Activated T-helper 2 cell treated with anti-CD3 and anti-CD28 coated beads, Interferon-gamma antibody, Interleukin-2, Interleukin-4, amounts not matched to agents 10 μg/mL and 5 μg/mL and 100 μg/mL, durations not matched to agents 14 hours and 24 hours and 36 hours (primary cell): ENCODE measurements around the gene ITGB5. TPM values are rescaled to one million over a fixed set of nuclear protein-coding genes. Genes with fewer than 3 reads are reported as not detected.

Experiments
- DNase-seq: peaks from one replicate; pipeline ENCODE4 v3.0.0; 2021; ENCODE audit warnings: low spot score
- H3K27ac Mint-ChIP-seq: one replicate; pipeline ENCODE4 v1.8.0; 2021; ENCODE audit warnings: mixed read lengths
- H3K27me3 Mint-ChIP-seq: one replicate; pipeline ENCODE4 v1.8.0; 2021; ENCODE audit warnings: low read depth, mixed read lengths
- H3K36me3 Mint-ChIP-seq: one replicate; pipeline ENCODE4 v1.8.0; 2021; ENCODE audit warnings: low read depth, mixed read lengths
- H3K4me1 Mint-ChIP-seq: one replicate; pipeline ENCODE4 v1.8.0; 2021; ENCODE audit warnings: low read depth, mixed read lengths
- H3K4me3 Mint-ChIP-seq: one replicate; pipeline ENCODE4 v1.8.0; 2021; ENCODE audit warnings: low read depth, mild to moderate bottlenecking, moderate library complexity, mixed read lengths
- H3K9me3 Mint-ChIP-seq: one replicate; pipeline ENCODE4 v1.8.0; 2021; ENCODE audit warnings: mixed read lengths
- intact Hi-C: fragments of 100-400 bp; cut with micrococcal nuclease; formaldehyde crosslinking; loops from one replicate; pipeline ENCODE4 v1.15.1; 2023
- total RNA-seq: library from RNA; stranded (reverse); gene quantifications from 2 replicates; pipeline ENCODE4 v1.2.3, GENCODE V29; 2022

Gene ITGB5
- total RNA-seq, 1 donor from 2014 or later, result 4.3 TPM

DNA sequence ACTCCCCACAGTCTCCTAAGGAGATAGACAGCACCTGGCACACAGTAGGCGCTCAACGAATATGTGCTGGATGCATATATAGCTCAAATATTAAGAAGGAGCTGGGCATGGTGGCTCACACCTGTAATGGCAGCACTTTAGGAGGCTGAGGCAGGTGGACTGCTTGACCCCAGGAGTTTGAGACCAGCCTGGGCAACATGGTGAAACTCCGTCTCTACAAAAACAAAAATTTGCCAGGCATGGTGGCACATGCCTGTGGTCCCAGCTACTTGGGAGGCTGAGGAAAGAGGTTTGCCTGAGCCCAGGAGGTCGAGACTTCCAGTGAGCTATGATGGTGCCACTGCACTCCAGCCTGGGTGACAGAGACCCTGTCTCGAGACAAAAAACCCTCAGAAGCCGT, 119.5 kb downstream of the ITGB5 start:
- Mint-ChIP-seq H3K27ac (no peak overlapping the region), H3K4me3 (no peak overlapping the region), H3K9me3 (no peaks in the 10 kb centered on the region), H3K36me3 (no peaks in the 10 kb centered on the region), H3K4me1 (no peaks in the 10 kb centered on the region), H3K27me3 (peaks cover 16% of the 10 kb centered on the region)
- intact Hi-C loops, result no loop called here
- no peak for DNase-seq

DNA sequence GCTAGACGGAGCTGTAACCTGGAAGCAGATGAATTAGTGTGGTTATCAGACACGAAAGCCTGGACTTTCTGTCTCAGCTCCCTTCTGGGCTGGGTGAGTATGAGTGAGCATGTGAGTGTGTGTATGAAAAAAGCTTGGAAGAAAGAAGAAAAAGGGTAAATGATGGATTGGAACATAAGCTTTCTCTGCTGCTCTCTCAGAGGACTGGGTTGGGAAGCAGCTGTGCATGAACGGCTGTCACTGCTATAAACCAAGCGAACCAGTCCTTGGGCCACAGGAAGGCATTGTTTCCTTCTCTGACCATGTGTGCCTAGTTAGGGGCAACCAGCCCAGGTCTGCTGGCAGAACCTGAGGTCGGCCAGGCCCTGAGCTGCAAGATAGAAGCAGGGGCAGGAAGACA, 119.9 kb downstream of the ITGB5 start:
- no peak for DNase-seq
- intact Hi-C loops, result no loop called here
- Mint-ChIP-seq H3K36me3 (no peaks in the 10 kb centered on the region), H3K4me1 (no peaks in the 10 kb centered on the region), H3K27me3 (peaks cover 13% of the 10 kb centered on the region), H3K4me3 (no peak overlapping the region), H3K9me3 (no peaks in the 10 kb centered on the region), H3K27ac (no peak overlapping the region)

DNA sequence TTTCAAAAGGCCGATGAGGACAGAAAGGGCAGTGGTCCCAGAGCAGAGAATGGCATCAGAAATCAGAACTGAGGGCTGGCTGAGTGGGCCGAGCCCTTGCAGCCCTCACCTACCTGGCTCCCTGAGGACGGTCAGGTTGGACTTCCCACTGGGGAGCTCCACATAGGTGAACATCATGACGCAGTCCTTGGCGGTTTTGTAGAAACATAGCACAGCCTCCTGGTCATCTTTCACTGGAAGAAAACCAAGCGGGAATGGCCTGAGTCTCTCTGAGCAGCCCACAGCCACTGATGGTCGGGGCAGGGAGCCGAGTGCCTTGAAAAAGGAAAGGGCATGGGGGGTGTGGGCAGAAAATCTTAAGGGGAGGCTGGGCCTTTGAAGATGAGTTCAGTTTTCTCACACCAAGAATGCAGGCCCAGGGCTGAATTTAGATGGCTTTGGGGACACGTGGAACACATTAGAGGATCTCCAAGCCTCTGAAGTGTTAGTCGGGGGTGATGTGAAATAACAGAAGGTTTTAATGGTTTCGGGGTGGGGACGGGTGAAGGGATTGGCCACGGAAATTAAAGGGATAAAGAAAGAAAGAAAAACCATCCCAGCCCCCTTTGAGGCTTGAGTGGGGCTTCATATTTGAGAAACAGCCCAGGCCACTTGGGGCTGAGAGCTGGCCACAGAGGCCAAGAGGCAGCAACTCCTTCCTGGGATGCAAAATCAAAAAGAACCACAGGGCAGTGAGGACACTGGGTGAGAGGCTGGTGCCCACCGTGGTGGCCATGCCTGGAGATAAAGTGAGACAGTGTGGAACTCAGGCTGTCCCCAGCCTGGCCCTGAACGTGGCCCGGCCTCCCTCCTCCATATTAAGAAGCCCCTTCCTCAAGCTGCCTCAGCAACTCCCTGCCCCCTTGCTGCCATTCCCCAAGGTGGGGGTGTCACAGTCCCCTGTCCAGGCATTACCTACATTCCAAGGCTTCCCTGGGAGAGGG, 120.8 kb downstream of the ITGB5 start:
- intact Hi-C loops, result no loop called here
- Mint-ChIP-seq H3K27me3 (peaks cover 7% of the 10 kb centered on the region), H3K4me3 (no peak overlapping the region), H3K9me3 (no peaks in the 10 kb centered on the region), H3K36me3 (no peaks in the 10 kb centered on the region), H3K4me1 (peaks cover 1% of the 10 kb centered on the region), H3K27ac (no peak overlapping the region)
- DNase-seq, result no peak

DNA sequence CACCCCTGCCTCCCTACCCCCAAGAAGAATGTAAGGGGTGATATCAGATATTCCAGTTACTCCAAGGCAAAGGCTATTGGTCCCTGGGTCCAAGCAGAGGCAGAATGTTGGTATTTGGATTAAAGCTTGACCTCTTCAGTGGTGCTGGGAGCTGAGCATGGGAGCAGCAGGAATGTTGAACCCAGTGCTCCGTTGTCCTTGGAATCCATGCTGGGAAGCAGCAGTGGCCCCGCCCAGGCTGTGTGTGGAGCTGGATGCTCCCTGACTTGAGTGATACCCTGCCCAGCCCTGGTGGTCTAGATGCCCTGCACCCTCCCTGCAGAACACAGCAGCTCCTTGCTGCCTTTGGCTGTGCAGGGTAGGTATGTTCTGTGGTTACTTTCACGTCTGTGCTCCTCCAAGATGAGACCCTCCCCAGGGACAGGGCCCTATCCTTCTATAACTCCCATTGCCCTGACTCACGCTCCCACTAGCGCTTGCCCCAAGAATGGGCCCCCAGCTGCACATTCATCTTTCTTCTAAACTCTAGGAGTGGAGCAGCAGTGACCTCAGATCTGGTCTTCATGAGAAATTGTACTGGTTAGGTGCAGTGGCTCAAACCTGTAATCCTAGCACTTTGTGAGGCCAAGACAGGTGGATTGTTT, 121.8 kb downstream of the ITGB5 start:
- Mint-ChIP-seq H3K4me3 (no peak overlapping the region), H3K36me3 (no peaks in the 10 kb centered on the region), H3K4me1 (peaks cover 3% of the 10 kb centered on the region), H3K27me3 (peaks cover 3% of the 10 kb centered on the region), H3K9me3 (no peaks in the 10 kb centered on the region), H3K27ac (no peak overlapping the region)
- DNase-seq, result no peak
- intact Hi-C loops, result no loop called here

DNA sequence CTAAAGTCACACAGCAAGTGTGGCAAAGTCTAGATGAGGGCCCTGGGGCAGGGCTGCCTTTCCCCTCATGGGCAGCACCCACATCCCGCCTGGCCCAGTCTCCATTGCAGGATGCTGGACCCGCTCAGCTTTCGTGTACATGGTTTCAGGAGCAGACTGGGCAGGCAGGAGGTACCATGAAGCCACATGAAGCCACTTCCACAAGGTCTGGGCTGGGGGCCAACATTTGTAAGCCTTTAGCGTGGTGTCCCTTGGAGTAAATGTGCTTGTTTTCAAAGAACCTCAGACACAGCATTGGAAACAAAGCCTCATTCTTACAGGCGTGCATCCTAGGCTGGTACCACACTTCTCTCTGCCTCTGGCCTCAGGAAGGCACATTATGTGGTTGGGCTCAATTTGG, 122.4 kb downstream of the ITGB5 start:
- intact Hi-C loops, result loop anchor here (5.0 kb wide), 1 partner anchor 818 kb away; no protein-coding TSS in a partner anchor
- no peak for DNase-seq
- Mint-ChIP-seq H3K36me3 (no peaks in the 10 kb centered on the region), H3K4me1 (peaks cover 3% of the 10 kb centered on the region), H3K27me3 (peaks cover 3% of the 10 kb centered on the region), H3K4me3 (no peak overlapping the region), H3K9me3 (no peaks in the 10 kb centered on the region), H3K27ac (no peak overlapping the region)

DNA sequence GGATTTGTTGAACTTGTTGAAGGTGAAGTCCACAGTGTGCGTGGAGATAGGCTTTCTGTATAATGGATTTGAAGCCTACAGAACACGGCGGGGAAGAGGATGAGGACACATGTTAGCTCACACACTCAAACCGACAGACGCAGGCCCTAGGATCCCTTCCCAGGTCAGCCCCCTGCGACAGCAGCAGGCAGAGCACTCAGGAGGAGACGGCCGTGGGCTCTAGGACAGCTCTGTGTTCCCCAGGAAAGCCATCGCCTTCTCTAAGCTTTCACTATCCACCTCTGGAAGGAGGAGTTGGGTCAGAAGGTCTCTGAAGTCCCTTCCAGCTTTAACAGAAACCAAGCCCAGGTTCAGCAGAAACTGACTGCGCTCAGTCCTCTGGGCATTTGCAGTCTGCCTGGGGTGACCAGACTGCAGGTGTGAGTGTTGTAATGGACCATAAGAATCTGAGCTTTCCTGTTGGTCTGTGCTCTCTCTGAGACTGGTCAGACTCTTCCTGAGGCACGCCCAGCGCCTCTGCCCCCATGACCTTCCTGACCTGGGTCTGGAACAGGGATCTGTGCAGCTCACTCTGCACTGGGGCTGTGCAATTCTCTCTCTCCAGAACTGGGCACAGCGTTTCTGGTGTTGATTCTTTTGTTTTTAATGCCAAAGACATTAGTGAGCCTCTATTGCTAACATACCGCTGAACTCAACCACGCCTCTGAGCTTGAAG, 123.4 kb downstream of the ITGB5 start:
- Mint-ChIP-seq H3K4me1 (peaks cover 3% of the 10 kb centered on the region), H3K4me3 (no peak overlapping the region), H3K27me3 (peaks cover 3% of the 10 kb centered on the region), H3K9me3 (no peaks in the 10 kb centered on the region), H3K27ac (no peak overlapping the region), H3K36me3 (no peaks in the 10 kb centered on the region)
- DNase-seq, result no peak
- intact Hi-C loops, result loop anchor here (5.0 kb wide), 1 partner anchor 818 kb away; no protein-coding TSS in a partner anchor

DNA sequence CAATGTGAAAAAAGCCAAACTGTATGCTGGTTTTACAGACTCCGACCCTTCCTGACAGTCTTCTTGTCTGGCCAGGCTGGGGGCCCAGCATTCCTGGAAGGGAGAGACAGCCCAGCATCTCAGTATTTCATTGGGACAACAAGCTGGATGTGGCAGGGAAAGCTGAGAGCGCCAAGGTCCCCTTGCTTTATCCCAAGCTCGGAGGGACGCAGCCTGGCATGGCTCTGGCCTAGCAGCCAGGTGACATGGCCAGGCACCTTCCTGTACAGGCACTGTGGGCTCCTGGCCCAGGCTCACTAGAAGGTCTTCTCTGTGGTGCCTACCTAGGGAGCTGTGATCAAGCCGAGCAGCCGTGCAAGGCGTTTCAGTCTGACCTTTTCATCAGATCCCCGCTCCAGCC, 124.0 kb downstream of the ITGB5 start:
- intact Hi-C loops, result loop anchor here (5.0 kb wide), 1 partner anchor 819 kb away; no protein-coding TSS in a partner anchor
- Mint-ChIP-seq H3K36me3 (no peaks in the 10 kb centered on the region), H3K4me3 (no peak overlapping the region), H3K4me1 (peaks cover 3% of the 10 kb centered on the region), H3K9me3 (no peaks in the 10 kb centered on the region), H3K27me3 (peaks cover 3% of the 10 kb centered on the region), H3K27ac (no peak overlapping the region)
- DNase-seq, result no peak

DNA sequence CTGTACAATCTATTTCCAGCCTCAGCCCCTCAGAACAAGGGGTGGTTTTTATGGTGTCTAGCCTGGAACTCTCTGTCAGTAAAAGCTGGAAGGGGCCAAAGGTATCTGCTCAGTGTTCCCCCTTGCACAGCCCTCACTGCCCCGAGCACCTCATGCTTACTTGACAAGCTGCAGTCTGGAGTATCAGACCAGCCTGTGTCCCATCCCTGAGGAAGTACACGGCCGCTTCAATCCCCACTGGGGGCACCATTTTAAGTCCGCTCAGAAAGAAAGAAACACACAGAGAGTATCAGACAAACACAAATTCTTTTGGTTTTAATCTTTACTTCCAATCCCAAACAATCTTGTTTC, 124.5 kb downstream of the ITGB5 start:
- intact Hi-C loops, result loop anchor here (5.0 kb wide), 1 partner anchor 820 kb away; no protein-coding TSS in a partner anchor
- Mint-ChIP-seq H3K4me1 (peaks cover 3% of the 10 kb centered on the region), H3K36me3 (no peaks in the 10 kb centered on the region), H3K9me3 (no peaks in the 10 kb centered on the region), H3K27ac (no peak overlapping the region), H3K4me3 (no peak overlapping the region), H3K27me3 (peaks cover 3% of the 10 kb centered on the region)
- DNase-seq, result no peak

DNA sequence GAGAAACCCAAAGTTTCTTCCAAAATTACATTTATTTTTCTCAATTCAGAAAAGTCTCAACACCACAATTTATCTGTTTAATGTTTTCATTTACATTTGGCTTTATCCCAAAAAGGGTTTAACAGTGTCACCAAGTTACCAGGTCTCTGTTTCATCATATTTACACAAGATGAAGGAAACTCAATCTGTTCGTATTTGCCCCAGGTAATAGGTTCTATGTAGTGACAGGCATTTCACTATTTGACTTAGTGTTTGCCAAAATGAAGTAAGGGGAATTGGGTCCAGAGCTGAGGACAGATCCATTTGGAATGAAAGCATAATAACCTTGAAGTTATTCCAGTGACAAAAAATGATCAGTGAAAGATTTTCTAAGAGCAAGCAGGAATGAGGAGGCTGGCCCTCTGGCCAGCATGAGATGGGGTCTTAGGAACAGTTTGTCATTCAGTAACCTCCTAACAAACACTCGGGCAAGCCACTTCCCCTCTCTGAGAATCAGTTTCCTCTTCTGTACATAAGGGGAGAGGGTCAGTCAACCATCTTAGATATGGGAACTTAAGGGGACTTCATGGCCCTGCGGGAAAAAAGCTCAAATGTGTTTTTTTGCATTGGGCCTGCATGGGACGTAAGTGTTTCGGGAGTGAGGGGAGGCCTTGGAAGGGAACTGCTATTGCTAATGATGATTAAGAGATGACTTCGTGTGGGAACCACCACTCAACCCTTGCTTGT, 125.1 kb downstream of the ITGB5 start:
- intact Hi-C loops, result loop anchor here (1.0 to 5.0 kb wide), 3 partner anchors 139 to 820 kb away; no protein-coding TSS in a partner anchor
- Mint-ChIP-seq H3K9me3 (no peaks in the 10 kb centered on the region), H3K4me3 (no peak overlapping the region), H3K27me3 (peaks cover 3% of the 10 kb centered on the region), H3K36me3 (no peaks in the 10 kb centered on the region), H3K4me1 (peaks cover 3% of the 10 kb centered on the region), H3K27ac (no peak overlapping the region)
- no peak for DNase-seq

DNA sequence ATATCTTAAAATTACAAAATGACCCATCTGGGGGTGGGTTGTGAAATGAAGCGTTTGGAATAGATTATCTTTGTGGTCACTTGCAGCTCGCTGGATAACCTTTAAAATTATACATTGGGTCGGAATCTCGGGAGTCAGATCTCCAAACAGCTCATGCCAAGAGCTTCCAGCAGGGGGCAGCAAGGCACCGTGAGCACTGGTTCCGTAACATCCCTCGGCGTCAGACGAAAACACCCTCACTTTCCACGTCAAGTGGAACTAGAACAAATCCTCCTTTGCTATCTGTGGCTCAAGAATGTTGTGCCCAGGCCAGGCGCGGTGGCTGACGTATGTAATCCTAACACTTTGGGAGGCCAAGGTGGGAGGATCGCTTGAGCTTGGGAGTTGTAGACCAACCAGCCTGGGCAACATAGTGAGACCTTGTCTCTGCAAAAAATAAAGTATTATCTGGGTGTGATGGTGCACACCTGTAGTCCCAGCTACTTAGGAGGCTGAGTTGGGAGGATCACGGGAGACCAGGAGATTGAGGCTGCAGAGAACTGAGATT, 125.8 kb downstream of the ITGB5 start:
- Mint-ChIP-seq H3K36me3 (no peaks in the 10 kb centered on the region), H3K27ac (no peak overlapping the region), H3K4me3 (no peak overlapping the region), H3K4me1 (peaks cover 3% of the 10 kb centered on the region), H3K27me3 (peaks cover 2% of the 10 kb centered on the region), H3K9me3 (no peaks in the 10 kb centered on the region)
- intact Hi-C loops, result loop anchor here (1.0 to 5.0 kb wide), 3 partner anchors 140 to 821 kb away; no protein-coding TSS in a partner anchor
- DNase-seq, result peak; percentile 60

DNA sequence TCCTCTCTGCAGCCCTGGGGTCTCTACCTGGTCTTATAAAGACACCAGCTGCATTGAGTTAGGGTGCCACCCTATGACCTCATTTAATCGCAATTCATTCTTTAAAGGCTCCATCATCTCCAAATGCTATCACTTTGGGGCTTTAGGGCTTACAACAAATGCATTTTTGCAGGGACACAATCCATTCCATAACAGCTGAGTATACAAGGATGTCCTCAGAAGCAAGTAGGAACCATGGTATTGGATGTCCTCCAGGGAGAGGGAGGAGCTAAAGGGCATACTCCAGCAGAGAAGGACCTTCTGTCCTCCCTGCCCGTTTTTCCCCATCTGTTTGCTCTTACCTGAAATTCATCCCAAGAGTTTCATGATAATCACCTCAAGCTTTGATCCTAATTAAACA, 126.6 kb downstream of the ITGB5 start:
- Mint-ChIP-seq H3K27me3 (no peaks in the 10 kb centered on the region), H3K4me3 (no peak overlapping the region), H3K4me1 (peaks cover 3% of the 10 kb centered on the region), H3K36me3 (no peaks in the 10 kb centered on the region), H3K27ac (no peak overlapping the region), H3K9me3 (no peaks in the 10 kb centered on the region)
- no peak for DNase-seq
- intact Hi-C loops, result loop anchor here (2.0 to 5.0 kb wide), 2 partner anchors 678 to 822 kb away; no protein-coding TSS in a partner anchor
